Measurements from ENCODE around the gene SMIM35.

The SMIM35 gene

DNA sequence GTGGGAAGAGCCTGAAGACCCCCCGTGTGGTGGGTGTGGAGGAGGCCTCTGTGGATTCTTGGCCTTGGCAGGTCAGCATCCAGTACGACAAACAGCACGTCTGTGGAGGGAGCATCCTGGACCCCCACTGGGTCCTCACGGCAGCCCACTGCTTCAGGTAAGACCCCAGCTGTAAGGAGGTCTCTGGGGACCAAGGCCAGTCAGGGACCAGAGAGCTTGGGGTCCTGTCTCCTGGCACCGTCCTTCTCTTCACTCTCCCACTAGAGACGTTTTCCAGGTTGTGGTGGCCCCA lies 24.9 kb upstream of the SMIM35 start:
- H3K27ac ChIP-seq (ENCODE audit: extremely low read depth, low read depth, low read length) = no peak overlapping the region
- H3K4me3 ChIP-seq (ENCODE audit: low read depth, low read length) = no peak overlapping the region
- H3K36me3 ChIP-seq (ENCODE audit: control insufficient read depth in 2 of 2, insufficient read depth in 1 of 2, low read length in 2 of 2) = no peaks in the 10 kb centered on the region
- H3K4me1 ChIP-seq (ENCODE audit: control insufficient read depth, insufficient read depth, low read length) = no peaks in the 10 kb centered on the region
- TF ChIP-seq, protein P1, sequence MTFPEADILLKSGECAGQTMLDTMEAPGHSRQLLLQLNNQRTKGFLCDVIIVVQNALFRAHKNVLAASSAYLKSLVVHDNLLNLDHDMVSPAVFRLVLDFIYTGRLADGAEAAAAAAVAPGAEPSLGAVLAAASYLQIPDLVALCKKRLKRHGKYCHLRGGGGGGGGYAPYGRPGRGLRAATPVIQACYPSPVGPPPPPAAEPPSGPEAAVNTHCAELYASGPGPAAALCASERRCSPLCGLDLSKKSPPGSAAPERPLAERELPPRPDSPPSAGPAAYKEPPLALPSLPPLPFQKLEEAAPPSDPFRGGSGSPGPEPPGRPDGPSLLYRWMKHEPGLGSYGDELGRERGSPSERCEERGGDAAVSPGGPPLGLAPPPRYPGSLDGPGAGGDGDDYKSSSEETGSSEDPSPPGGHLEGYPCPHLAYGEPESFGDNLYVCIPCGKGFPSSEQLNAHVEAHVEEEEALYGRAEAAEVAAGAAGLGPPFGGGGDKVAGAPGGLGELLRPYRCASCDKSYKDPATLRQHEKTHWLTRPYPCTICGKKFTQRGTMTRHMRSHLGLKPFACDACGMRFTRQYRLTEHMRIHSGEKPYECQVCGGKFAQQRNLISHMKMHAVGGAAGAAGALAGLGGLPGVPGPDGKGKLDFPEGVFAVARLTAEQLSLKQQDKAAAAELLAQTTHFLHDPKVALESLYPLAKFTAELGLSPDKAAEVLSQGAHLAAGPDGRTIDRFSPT (tag by site-specific recombination; IDR thresholded peaks at IDR 0.05) = no peak
- TF ChIP-seq ZNF623 (tag by site-specific recombination; IDR thresholded peaks at IDR 0.05) = no peak
- TF ChIP-seq ZNF624 (tag by site-specific recombination; IDR thresholded peaks at IDR 0.05) = no peak
- TF ChIP-seq, protein P2, sequence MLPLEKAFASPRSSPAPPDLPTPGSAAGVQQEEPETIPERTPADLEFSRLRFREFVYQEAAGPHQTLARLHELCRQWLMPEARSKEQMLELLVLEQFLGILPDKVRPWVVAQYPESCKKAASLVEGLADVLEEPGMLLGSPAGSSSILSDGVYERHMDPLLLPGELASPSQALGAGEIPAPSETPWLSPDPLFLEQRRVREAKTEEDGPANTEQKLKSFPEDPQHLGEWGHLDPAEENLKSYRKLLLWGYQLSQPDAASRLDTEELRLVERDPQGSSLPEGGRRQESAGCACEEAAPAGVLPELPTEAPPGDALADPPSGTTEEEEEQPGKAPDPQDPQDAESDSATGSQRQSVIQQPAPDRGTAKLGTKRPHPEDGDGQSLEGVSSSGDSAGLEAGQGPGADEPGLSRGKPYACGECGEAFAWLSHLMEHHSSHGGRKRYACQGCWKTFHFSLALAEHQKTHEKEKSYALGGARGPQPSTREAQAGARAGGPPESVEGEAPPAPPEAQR (tag by site-specific recombination; IDR thresholded peaks at IDR 0.05) = no peak
- no peak for TF ChIP-seq ZNF792 (tag by site-specific recombination; IDR thresholded peaks at IDR 0.05)
- TF ChIP-seq, protein P3, sequence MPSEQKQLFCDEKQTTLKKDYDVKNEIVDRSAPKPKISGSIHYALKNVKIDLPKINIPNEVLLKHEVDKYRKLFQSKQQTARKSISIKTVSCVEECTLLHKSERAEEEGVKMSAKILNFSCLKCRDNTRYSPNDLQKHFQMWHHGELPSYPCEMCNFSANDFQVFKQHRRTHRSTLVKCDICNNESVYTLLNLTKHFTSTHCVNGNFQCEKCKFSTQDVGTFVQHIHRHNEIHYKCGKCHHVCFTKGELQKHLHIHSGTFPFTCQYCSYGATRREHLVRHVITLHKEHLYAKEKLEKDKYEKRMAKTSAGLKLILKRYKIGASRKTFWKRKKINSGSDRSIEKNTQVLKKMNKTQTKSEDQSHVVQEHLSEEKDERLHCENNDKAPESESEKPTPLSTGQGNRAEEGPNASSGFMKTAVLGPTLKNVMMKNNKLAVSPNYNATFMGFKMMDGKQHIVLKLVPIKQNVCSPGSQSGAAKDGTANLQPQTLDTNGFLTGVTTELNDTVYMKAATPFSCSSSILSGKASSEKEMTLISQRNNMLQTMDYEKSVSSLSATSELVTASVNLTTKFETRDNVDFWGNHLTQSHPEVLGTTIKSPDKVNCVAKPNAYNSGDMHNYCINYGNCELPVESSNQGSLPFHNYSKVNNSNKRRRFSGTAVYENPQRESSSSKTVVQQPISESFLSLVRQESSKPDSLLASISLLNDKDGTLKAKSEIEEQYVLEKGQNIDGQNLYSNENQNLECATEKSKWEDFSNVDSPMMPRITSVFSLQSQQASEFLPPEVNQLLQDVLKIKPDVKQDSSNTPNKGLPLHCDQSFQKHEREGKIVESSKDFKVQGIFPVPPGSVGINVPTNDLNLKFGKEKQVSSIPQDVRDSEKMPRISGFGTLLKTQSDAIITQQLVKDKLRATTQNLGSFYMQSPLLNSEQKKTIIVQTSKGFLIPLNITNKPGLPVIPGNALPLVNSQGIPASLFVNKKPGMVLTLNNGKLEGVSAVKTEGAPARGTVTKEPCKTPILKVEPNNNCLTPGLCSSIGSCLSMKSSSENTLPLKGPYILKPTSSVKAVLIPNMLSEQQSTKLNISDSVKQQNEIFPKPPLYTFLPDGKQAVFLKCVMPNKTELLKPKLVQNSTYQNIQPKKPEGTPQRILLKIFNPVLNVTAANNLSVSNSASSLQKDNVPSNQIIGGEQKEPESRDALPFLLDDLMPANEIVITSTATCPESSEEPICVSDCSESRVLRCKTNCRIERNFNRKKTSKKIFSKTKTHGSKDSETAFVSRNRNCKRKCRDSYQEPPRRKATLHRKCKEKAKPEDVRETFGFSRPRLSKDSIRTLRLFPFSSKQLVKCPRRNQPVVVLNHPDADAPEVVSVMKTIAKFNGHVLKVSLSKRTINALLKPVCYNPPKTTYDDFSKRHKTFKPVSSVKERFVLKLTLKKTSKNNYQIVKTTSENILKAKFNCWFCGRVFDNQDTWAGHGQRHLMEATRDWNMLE (tag by site-specific recombination; conservative IDR thresholded peaks at IDR 0.05; ENCODE audit: low read depth) = no peak
- TF ChIP-seq, protein P4, sequence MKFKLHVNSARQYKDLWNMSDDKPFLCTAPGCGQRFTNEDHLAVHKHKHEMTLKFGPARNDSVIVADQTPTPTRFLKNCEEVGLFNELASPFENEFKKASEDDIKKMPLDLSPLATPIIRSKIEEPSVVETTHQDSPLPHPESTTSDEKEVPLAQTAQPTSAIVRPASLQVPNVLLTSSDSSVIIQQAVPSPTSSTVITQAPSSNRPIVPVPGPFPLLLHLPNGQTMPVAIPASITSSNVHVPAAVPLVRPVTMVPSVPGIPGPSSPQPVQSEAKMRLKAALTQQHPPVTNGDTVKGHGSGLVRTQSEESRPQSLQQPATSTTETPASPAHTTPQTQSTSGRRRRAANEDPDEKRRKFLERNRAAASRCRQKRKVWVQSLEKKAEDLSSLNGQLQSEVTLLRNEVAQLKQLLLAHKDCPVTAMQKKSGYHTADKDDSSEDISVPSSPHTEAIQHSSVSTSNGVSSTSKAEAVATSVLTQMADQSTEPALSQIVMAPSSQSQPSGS (tag by site-specific recombination; IDR thresholded peaks at IDR 0.05; ENCODE audit: low read depth) = no peak
- TF ChIP-seq SP3 (tag by site-specific recombination; IDR thresholded peaks at IDR 0.05) = no peak
- TF ChIP-seq, protein P5, sequence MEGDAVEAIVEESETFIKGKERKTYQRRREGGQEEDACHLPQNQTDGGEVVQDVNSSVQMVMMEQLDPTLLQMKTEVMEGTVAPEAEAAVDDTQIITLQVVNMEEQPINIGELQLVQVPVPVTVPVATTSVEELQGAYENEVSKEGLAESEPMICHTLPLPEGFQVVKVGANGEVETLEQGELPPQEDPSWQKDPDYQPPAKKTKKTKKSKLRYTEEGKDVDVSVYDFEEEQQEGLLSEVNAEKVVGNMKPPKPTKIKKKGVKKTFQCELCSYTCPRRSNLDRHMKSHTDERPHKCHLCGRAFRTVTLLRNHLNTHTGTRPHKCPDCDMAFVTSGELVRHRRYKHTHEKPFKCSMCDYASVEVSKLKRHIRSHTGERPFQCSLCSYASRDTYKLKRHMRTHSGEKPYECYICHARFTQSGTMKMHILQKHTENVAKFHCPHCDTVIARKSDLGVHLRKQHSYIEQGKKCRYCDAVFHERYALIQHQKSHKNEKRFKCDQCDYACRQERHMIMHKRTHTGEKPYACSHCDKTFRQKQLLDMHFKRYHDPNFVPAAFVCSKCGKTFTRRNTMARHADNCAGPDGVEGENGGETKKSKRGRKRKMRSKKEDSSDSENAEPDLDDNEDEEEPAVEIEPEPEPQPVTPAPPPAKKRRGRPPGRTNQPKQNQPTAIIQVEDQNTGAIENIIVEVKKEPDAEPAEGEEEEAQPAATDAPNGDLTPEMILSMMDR (tag by site-specific recombination; IDR thresholded peaks at IDR 0.05) = no peak
- no peak for TF ChIP-seq ZSCAN4 (tag by site-specific recombination; IDR thresholded peaks at IDR 0.05)
- no peak for TF ChIP-seq ZNF791 (tag by site-specific recombination; IDR thresholded peaks at IDR 0.05)
- no peak for TF ChIP-seq ZNF473 (tag by site-specific recombination; IDR thresholded peaks at IDR 0.05)
- TF ChIP-seq, protein P6, sequence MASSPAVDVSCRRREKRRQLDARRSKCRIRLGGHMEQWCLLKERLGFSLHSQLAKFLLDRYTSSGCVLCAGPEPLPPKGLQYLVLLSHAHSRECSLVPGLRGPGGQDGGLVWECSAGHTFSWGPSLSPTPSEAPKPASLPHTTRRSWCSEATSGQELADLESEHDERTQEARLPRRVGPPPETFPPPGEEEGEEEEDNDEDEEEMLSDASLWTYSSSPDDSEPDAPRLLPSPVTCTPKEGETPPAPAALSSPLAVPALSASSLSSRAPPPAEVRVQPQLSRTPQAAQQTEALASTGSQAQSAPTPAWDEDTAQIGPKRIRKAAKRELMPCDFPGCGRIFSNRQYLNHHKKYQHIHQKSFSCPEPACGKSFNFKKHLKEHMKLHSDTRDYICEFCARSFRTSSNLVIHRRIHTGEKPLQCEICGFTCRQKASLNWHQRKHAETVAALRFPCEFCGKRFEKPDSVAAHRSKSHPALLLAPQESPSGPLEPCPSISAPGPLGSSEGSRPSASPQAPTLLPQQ (tag by site-specific recombination; IDR thresholded peaks at IDR 0.05) = no peak
- TF ChIP-seq, protein P7, sequence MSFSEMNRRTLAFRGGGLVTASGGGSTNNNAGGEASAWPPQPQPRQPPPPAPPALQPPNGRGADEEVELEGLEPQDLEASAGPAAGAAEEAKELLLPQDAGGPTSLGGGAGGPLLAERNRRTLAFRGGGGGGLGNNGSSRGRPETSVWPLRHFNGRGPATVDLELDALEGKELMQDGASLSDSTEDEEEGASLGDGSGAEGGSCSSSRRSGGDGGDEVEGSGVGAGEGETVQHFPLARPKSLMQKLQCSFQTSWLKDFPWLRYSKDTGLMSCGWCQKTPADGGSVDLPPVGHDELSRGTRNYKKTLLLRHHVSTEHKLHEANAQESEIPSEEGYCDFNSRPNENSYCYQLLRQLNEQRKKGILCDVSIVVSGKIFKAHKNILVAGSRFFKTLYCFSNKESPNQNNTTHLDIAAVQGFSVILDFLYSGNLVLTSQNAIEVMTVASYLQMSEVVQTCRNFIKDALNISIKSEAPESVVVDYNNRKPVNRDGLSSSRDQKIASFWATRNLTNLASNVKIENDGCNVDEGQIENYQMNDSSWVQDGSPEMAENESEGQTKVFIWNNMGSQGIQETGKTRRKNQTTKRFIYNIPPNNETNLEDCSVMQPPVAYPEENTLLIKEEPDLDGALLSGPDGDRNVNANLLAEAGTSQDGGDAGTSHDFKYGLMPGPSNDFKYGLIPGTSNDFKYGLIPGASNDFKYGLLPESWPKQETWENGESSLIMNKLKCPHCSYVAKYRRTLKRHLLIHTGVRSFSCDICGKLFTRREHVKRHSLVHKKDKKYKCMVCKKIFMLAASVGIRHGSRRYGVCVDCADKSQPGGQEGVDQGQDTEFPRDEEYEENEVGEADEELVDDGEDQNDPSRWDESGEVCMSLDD (tag by site-specific recombination; IDR thresholded peaks at IDR 0.05) = no peak
- no peaks in the 10 kb centered on the region for H3K9me3 ChIP-seq (ENCODE audit: control insufficient read depth, insufficient read depth, low read depth, low read length)
- ChIA-PET CTCF (no interaction called here), POLR2A (no interaction called here)
